H1 (cell line): ENCODE data around the gene MBNL2. TPM values are rescaled to one million over a fixed set of nuclear protein-coding genes. Genes with fewer than 3 reads are reported as not detected.

ENCODE experiments used
- ATF2 ChIP-seq: IDR thresholded peaks from 2 replicates; pipeline ENCODE4 v1.6.1; 2012; ENCODE audit warnings: low read length, inconsistent platforms
- BCL11A ChIP-seq, 2 experiments: IDR thresholded peaks; one replicate each; pipeline ENCODE4 v1.6.1; 2011; ENCODE audit warnings: low read depth in 2 of 2, low read length in 2 of 2, mild to moderate bottlenecking in 2 of 2
- CBX8 ChIP-seq: fragments of 300-800, 300-1000 bp; sonication (generic); IDR thresholded peaks from 2 replicates; pipeline ENCODE4 v1.7.1; 2016; ENCODE audit warnings: low read depth, low read length, borderline replicate concordance
- MAX ChIP-seq: IDR thresholded peaks from 2 replicates; pipeline ENCODE4 v1.6.1; 2012; ENCODE audit warnings: inconsistent platforms
- NRF1 ChIP-seq: IDR thresholded peaks from 2 replicates; pipeline ENCODE4 v1.6.1; 2011; ENCODE audit warnings: mild to moderate bottlenecking, low read depth, low read length, improper control_type of control experiment
- POU5F1 ChIP-seq: IDR thresholded peaks from 2 replicates; pipeline ENCODE4 v1.6.1; 2011; ENCODE audit warnings: low read depth, mild to moderate bottlenecking, low read length, moderate library complexity
- SIRT6 ChIP-seq: IDR thresholded peaks from one replicate; pipeline ENCODE4 v1.7.1; 2012; ENCODE audit warnings: low read length, inconsistent platforms
- TAF1 ChIP-seq: IDR thresholded peaks from 2 replicates; pipeline ENCODE4 v1.6.1; 2011; ENCODE audit warnings: mild to moderate bottlenecking, low read depth, low read length
- polyA plus RNA-seq, 7 experiments: library from polyadenylated mRNA; depleted of rRNA in 3 of 7; stranded (reverse) in 5 of 7; unstranded in 2 of 7; fragments of >200 nt in 5 of 7; fragments of 200-250 nt in 2 of 7; gene quantifications; 1 replicate in 5 of 7; 2 replicates in 1 of 7; 4 replicates in 1 of 7; pipeline versions ENCODE4 v1.2.1 to v1.2.3, GENCODE V29; 2011 to 2013; ENCODE audit warnings: missing spikeins in 2 of 7, mixed read lengths in 2 of 7
- total RNA-seq: library from RNA; stranded (reverse); fragmentation: NEBNext Ultra II Directional; extraction: Animal tissue kit (Norgen Biotek cat#: 25700); gene quantifications from 2 replicates; pipeline ENCODE4 v1.2.1, GENCODE V29; 2021

Gene MBNL2
- total and polyA plus RNA-seq, 2 of the 8 experiments (the other 6 are each of a cell fraction or from before 2014, with no cell fraction given) = 1.0 to 2.6 TPM

- no peak for TF ChIP-seq BCL11A (IDR thresholded peaks at IDR 0.05; ENCODE audit: low read depth in 2 of 2, low read length in 2 of 2)
- no peak for TF ChIP-seq NRF1
- no peak for TF ChIP-seq POU5F1
- peak; percentile 58; the same call in 1 of the 2 replicates for TF ChIP-seq ATF2
- no peak for TF ChIP-seq CBX8
- TF ChIP-seq TAF1 = no peak
- TF ChIP-seq SIRT6 = no peak
- TF ChIP-seq MAX = peak; percentile 31; the same call in 1 of the 2 replicates
Observed at GRCh38 chr13:97432917-97433726, 211.0 kb downstream of the MBNL2 start (continued).
